ENCODE data around the gene CDADC1.

GRCh38 chr13:49315036-49315565 lies 67.4 kb downstream of the CDADC1 start:
- TF ChIP-seq, protein P1, sequence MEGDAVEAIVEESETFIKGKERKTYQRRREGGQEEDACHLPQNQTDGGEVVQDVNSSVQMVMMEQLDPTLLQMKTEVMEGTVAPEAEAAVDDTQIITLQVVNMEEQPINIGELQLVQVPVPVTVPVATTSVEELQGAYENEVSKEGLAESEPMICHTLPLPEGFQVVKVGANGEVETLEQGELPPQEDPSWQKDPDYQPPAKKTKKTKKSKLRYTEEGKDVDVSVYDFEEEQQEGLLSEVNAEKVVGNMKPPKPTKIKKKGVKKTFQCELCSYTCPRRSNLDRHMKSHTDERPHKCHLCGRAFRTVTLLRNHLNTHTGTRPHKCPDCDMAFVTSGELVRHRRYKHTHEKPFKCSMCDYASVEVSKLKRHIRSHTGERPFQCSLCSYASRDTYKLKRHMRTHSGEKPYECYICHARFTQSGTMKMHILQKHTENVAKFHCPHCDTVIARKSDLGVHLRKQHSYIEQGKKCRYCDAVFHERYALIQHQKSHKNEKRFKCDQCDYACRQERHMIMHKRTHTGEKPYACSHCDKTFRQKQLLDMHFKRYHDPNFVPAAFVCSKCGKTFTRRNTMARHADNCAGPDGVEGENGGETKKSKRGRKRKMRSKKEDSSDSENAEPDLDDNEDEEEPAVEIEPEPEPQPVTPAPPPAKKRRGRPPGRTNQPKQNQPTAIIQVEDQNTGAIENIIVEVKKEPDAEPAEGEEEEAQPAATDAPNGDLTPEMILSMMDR (conservative IDR thresholded peaks at IDR 0.05 in 1 of 2, IDR thresholded peaks at IDR 0.05 in 1 of 2; ENCODE audit: low read depth in 1 of 2, low read length in 2 of 2) = no peak
- no peak for TF ChIP-seq EZH2 (IDR thresholded peaks at IDR 0.05; ENCODE audit: low read length, missing control alignments)
